ENCODE measurements around the gene SEMA4G. TPM values are rescaled to one million over a fixed set of nuclear protein-coding genes. Genes with fewer than 3 reads are reported as not detected.

The SEMA4G gene
- total and polyA plus RNA-seq, 3 experiments from 2014 or later = 0.06 to 0.57 (median 0.49) TPM

GRCh38 chr10:100996678-100997359 is 27.5 kb downstream of the SEMA4G start:
- Histone ChIP-seq H3K4me1 (ENCODE audit: insufficient read depth, low read length) (peaks cover 24% of the 10 kb centered on the region), H3K36me3 (ENCODE audit: insufficient read depth, low read length) (no peaks in the 10 kb centered on the region), H3K27me3 (ENCODE audit: insufficient read depth, low read length, poor library complexity, severe bottlenecking) (no peaks in the 10 kb centered on the region), H3K9me3 (ENCODE audit: low read length) (no peaks in the 10 kb centered on the region), H3K27ac (ENCODE audit: low read depth, low read length) (peak overlapping the region; percentile 78), H3K4me3 (ENCODE audit: low read length) (peak overlapping the region; percentile 72)
- Mint-ChIP-seq H3K4me1 (peaks cover 21 to 35% (median 23%) of the 10 kb centered on the region in 3 donors), H3K27me3 (no peaks in the 10 kb centered on the region), H3K36me3 (peaks cover 0 to 35% (median 3%) of the 10 kb centered on the region in 3 donors), H3K4me3 (peak overlapping the region; percentile 85 to 99 (median 89)), H3K27ac (peak overlapping the region; percentile 88 to 97 (median 92)), H3K9me3 (no peaks in the 10 kb centered on the region)
- CTCF ChIA-PET = interaction anchor here (0.6 to 6.5 kb wide), 16 partner anchors 9 to 461 kb away, joined by 3 to 98 read pairs (median 8); partner anchors contain the start of genes HIF1AN, MRPL43, PDZD7 and SEMA4G
- POLR2A ChIA-PET = interaction anchor here (0.6 to 1.9 kb wide), 5 partner anchors 8 to 134 kb away, joined by 3 to 10 read pairs (median 4); partner anchors contain the start of genes MRPL43, TLX1 and TWNK
- peak in 3 of 5 donors; percentile 30 to 51 (median 42) for DNase-seq

- Mint-ChIP-seq H3K27ac (peak overlapping the region; percentile 86 to 97 (median 91)), H3K27me3 (no peaks in the 10 kb centered on the region), H3K36me3 (peaks cover 0 to 33% (median 3%) of the 10 kb centered on the region in 3 donors), H3K9me3 (no peaks in the 10 kb centered on the region), H3K4me3 (peak overlapping the region; percentile 85 to 99 (median 89)), H3K4me1 (peaks cover 21 to 35% (median 23%) of the 10 kb centered on the region in 3 donors)
- Histone ChIP-seq H3K27me3 (ENCODE audit: insufficient read depth, low read length, poor library complexity, severe bottlenecking) (no peaks in the 10 kb centered on the region), H3K9me3 (ENCODE audit: low read length) (no peaks in the 10 kb centered on the region), H3K4me1 (ENCODE audit: insufficient read depth, low read length) (peaks cover 24% of the 10 kb centered on the region), H3K27ac (ENCODE audit: low read depth, low read length) (peak overlapping the region; percentile 78), H3K36me3 (ENCODE audit: insufficient read depth, low read length) (no peaks in the 10 kb centered on the region), H3K4me3 (ENCODE audit: low read length) (peak overlapping the region; percentile 72)
- peak; percentile 69 to 79 (median 73) for DNase-seq
- POLR2A ChIA-PET = interaction anchor here (0.7 to 1.9 kb wide), 5 partner anchors 9 to 53 kb away, joined by 3 to 10 read pairs (median 3); partner anchors contain the start of genes MRPL43 and TWNK
- CTCF ChIA-PET = interaction anchor here (0.6 to 6.5 kb wide), 21 partner anchors 10 to 462 kb away, joined by 3 to 98 read pairs (median 6); partner anchors contain the start of genes HIF1AN, MRPL43, PDZD7 and SEMA4G
These were observed 28.3 kb downstream of the SEMA4G start for GRCh38 chr10:100997360-100998182.

- DNase-seq = peak; percentile 54 to 81 (median 56)
These were observed 29.1 kb downstream of the SEMA4G start for GRCh38 chr10:100998183-100998990.

DNA sequence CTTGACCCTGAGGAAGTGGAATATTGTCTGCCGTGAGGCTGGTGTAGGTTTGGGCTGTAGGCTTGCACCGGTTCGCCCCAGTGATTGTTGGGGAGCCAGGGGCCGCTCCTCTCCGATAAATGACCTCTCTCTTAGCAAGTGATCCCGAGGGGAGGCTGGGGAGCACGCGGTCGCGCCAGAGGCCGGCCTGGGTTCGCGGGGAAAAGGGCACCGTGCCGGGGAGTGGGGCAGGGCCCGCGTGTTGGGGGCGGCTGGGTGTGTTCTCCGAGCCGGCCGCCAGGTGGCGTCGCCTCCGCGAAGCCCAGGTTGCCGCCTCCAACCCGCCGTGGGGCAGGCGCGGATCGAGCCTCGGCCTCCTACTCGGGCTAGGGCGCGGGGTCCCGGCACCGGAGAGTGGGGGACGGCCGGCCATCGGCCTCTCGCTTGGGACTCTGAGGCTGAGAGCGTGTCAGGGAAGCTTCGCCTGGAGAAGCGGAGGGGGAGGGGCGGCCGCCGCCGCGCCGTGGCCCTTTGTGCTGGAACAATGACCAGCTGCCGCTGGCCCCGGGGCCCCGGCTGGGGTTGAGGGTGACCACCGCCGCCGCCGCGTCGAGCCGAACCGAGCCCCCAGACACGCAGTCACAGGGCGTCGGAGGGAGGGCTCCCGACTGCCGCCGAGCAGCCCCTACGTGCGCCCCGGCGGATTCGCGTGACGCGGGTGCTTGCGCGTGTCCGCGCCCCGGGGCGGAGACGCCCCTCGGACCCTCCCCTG is 29.9 kb downstream of the SEMA4G start:
- no peaks in the 10 kb centered on the region for H3K27me3 Mint-ChIP-seq
- peak overlapping the region; percentile 72 to 94 (median 91) for H3K27ac Mint-ChIP-seq
- H3K36me3 ChIP-seq (ENCODE audit: insufficient read depth, low read length) = no peaks in the 10 kb centered on the region
- H3K4me1 Mint-ChIP-seq = peaks cover 21 to 35% (median 23%) of the 10 kb centered on the region in 3 donors
- peak overlapping the region; percentile 72 for H3K4me3 ChIP-seq (ENCODE audit: low read length)
- CTCF ChIA-PET = interaction anchor here (0.8 to 6.5 kb wide), 10 partner anchors 10 to 58 kb away, joined by 3 to 98 read pairs (median 6); partner anchors contain the start of genes MRPL43 and TWNK
- POLR2A ChIA-PET = interaction anchor here (0.8 to 1.1 kb wide), 2 partner anchors 14 to 33 kb away, joined by 3 to 5 read pairs; no protein-coding TSS in a partner anchor
- H3K4me1 ChIP-seq (ENCODE audit: insufficient read depth, low read length) = peaks cover 24% of the 10 kb centered on the region
- H3K4me3 Mint-ChIP-seq = peak overlapping the region; percentile 85 to 99 (median 89)
- H3K36me3 Mint-ChIP-seq = peaks cover 0 to 27% (median 0%) of the 10 kb centered on the region in 3 donors
- no peaks in the 10 kb centered on the region for H3K27me3 ChIP-seq (ENCODE audit: insufficient read depth, low read length, poor library complexity, severe bottlenecking)
- peak; percentile 71 to 84 (median 78) for DNase-seq
- H3K9me3 Mint-ChIP-seq = no peaks in the 10 kb centered on the region
- peak overlapping the region; percentile 78 for H3K27ac ChIP-seq (ENCODE audit: low read depth, low read length)
- H3K9me3 ChIP-seq (ENCODE audit: low read length) = no peaks in the 10 kb centered on the region

More at GRCh38 chr10:100998183-100998990, 29.1 kb downstream of the SEMA4G start:
- peaks cover 24% of the 10 kb centered on the region for H3K4me1 ChIP-seq (ENCODE audit: insufficient read depth, low read length)
- H3K4me3 ChIP-seq (ENCODE audit: low read length) = peak overlapping the region; percentile 72
- ChIA-PET CTCF (interaction anchor here (0.8 to 6.5 kb wide), 18 partner anchors 11 to 437 kb away, joined by 3 to 98 read pairs (median 6); partner anchors contain the start of genes MRPL43, PDZD7, SEMA4G and SFXN3), POLR2A (interaction anchor here (0.8 to 1.9 kb wide), 4 partner anchors 10 to 52 kb away, joined by 3 to 10 read pairs (median 5); partner anchors contain the start of genes MRPL43 and TWNK)
- H3K9me3 ChIP-seq (ENCODE audit: low read length) = no peaks in the 10 kb centered on the region
- peaks cover 21 to 35% (median 23%) of the 10 kb centered on the region in 3 donors for H3K4me1 Mint-ChIP-seq
- H3K9me3 Mint-ChIP-seq = no peaks in the 10 kb centered on the region
- no peaks in the 10 kb centered on the region for H3K27me3 ChIP-seq (ENCODE audit: insufficient read depth, low read length, poor library complexity, severe bottlenecking)
- H3K36me3 ChIP-seq (ENCODE audit: insufficient read depth, low read length) = no peaks in the 10 kb centered on the region
- peak overlapping the region; percentile 78 for H3K27ac ChIP-seq (ENCODE audit: low read depth, low read length)
- H3K27ac Mint-ChIP-seq = peak overlapping the region; percentile 85 to 97 (median 92)
- H3K36me3 Mint-ChIP-seq = peaks cover 0 to 32% (median 3%) of the 10 kb centered on the region in 3 donors
- H3K27me3 Mint-ChIP-seq = no peaks in the 10 kb centered on the region
- H3K4me3 Mint-ChIP-seq = peak overlapping the region; percentile 85 to 99 (median 89)

DNA sequence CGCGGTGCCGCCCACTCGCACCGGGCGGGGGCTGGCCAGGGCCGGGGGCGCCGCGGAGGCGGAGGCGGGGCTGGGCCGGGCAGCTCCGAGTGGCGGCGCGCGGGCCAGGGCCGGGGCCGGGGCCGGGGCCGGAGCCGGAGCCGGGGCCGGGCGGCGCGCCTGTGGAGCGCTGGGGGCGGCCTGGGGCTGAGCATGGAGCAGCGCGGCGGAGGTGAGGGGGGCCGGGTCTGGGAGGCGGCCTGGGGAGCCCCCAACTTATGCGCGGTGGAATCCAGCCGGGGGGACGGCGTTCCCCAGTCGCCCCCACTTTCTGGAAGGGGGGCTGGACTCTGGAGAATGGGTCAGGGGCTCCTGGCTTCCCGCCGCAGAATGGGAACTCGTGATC is 30.4 kb downstream of the SEMA4G start, which contains the start of gene LZTS2:
Gene LZTS2 (plus strand): TSS at position 67 of the 385 bp plus-strand sequence. CDS start 2,731 bp downstream, outside the sequence.
- peaks cover 0 to 21% (median 0%) of the 10 kb centered on the region in 3 donors for H3K36me3 Mint-ChIP-seq
- peak within 1 kb of the TSS; percentile 85 to 99 (median 89) for H3K4me3 Mint-ChIP-seq
- H3K9me3 Mint-ChIP-seq = no peaks in the 10 kb centered on the region
- peak within 1 kb of the TSS; percentile 80 to 94 (median 92) for H3K27ac Mint-ChIP-seq
- ChIA-PET POLR2A (interaction anchor here (1.1 kb wide), 1 partner anchor 15 kb away, joined by 3 read pairs; no protein-coding TSS in a partner anchor), CTCF (interaction anchor here (0.8 to 6.5 kb wide), 10 partner anchors 10 to 93 kb away, joined by 3 to 98 read pairs (median 4); partner anchors contain the start of genes MRPL43 and TWNK)
- H3K9me3 ChIP-seq (ENCODE audit: low read length) = no peaks in the 10 kb centered on the region
- H3K27ac ChIP-seq (ENCODE audit: low read depth, low read length) = peak within 1 kb of the TSS; percentile 78
- no peaks in the 10 kb centered on the region for H3K27me3 Mint-ChIP-seq
- H3K4me1 Mint-ChIP-seq = peaks cover 21 to 35% (median 23%) of the 10 kb centered on the region in 3 donors
- no peaks in the 10 kb centered on the region for H3K36me3 ChIP-seq (ENCODE audit: insufficient read depth, low read length)
- DNase-seq = no peak
- H3K27me3 ChIP-seq (ENCODE audit: insufficient read depth, low read length, poor library complexity, severe bottlenecking) = no peaks in the 10 kb centered on the region
- peak within 1 kb of the TSS; percentile 72 for H3K4me3 ChIP-seq (ENCODE audit: low read length)
- H3K4me1 ChIP-seq (ENCODE audit: insufficient read depth, low read length) = peaks cover 24% of the 10 kb centered on the region

DNA sequence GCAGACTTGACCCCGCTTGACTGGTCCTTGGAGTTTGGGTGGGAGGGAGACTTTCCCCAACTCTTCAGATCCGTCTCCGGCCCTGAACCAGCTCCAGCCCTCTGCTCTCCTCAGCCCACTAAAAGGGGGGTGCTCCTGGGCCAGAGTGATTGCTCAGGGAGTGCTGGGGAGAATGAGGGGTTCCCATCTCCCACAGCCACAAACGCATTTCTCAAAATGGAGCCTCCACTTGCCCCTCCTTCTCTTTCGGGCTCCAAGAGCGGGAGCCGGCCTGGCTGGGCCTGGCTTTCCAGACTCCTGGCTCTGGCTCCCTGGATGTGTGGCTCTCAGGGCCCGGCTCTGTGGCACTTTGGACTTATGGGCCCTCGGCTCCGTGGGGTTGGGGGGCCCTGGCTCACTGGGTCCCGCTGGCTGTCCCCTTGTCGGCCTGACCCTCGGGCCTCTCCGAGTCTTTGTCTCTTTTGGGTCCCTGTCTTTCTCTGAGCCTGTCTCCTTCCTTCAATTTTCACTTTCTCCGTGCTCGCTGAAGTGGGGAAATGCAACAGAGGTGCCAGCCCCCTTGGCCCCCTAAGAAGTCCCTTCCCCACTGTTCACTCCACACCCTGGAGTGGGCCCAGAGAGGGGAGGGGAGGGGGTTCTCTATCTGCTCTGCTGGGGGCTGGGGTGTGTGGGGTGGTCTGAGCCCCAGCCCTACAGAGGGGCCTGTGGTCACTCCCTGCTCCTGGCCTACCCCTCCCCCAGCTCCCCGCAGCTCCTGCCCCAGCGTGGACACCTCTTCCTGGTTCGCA is 31.0 kb downstream of the SEMA4G start:
- Histone ChIP-seq H3K4me1 (ENCODE audit: insufficient read depth, low read length) (peaks cover 24% of the 10 kb centered on the region), H3K27me3 (ENCODE audit: insufficient read depth, low read length, poor library complexity, severe bottlenecking) (no peaks in the 10 kb centered on the region), H3K36me3 (ENCODE audit: insufficient read depth, low read length) (no peaks in the 10 kb centered on the region), H3K27ac (ENCODE audit: low read depth, low read length) (peak overlapping the region; percentile 67), H3K9me3 (ENCODE audit: low read length) (no peaks in the 10 kb centered on the region), H3K4me3 (ENCODE audit: low read length) (no peak overlapping the region)
- ChIA-PET CTCF (interaction anchor here (0.7 to 4.7 kb wide), 5 partner anchors 9 to 92 kb away, joined by 3 to 73 read pairs (median 5); partner anchors contain the start of genes MRPL43 and TWNK), POLR2A (interaction anchor here (1.1 kb wide), 1 partner anchor 15 kb away, joined by 3 read pairs; no protein-coding TSS in a partner anchor)
- H3K27me3 Mint-ChIP-seq = no peaks in the 10 kb centered on the region
- DNase-seq = no peak
- no peaks in the 10 kb centered on the region for H3K9me3 Mint-ChIP-seq
- peak overlapping the region; percentile 45 to 90 (median 82) for H3K4me3 Mint-ChIP-seq
- H3K27ac Mint-ChIP-seq = peak overlapping the region in 5 of 8 donors; percentile 80 to 94 (median 86)
- H3K4me1 Mint-ChIP-seq = peaks cover 21 to 35% (median 23%) of the 10 kb centered on the region in 3 donors
- peaks cover 0 to 24% (median 0%) of the 10 kb centered on the region in 3 donors for H3K36me3 Mint-ChIP-seq
